NOMO-1 (cell line): ENCODE data around the gene ZNF419.
A peak's percentile ranks its signal among the peaks of the same experiment; 100 is the strongest.

ENCODE experiments used
- DNase-seq, 2 experiments: peaks; one replicate each; lab custom pipeline; 2025; ENCODE audit not compliant: unreplicated experiment in 2 of 2; lab: John Stamatoyannopoulos, UW

Gene ZNF419

DNA sequence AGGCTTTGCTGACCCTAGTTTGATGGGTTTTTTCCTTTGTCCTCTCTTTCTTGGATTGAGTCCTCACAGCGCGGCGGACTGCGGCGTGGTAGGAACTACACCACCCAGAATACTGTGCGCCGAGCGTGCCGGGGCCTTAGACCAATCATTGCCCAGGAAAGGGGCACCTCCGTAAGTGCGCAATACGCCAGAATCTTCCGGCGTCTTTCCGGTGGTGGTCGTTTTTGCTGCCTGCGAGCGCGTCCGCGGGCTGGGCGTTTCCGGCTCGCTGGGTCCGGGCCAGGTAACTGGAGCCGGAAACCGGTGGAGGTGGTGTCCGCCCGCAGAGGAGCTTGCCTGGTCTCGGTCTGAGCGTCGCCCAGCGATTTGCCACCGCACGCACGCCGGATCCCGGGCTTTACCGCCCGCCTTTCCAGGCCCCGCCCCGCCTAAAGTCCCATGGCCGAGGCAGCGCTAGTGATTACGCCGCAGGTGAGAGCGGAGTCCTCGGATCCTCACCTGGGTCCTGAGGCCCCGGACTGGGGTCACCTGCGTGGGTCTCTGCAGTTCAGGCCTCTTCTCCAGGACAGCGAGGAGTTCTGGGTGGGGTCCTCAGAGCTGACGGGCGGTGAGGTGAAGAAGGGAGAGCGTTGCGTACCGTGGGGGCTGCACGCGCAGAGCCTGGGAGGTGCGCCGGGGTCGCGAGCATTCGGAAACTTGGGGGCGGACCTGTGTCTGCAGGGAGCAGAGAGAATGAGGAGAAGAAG, 39.8 kb downstream of the ZNF419 start, which contains the start of gene ZNF549:
TSS of gene ZNF549 (plus strand) at position 221 of the 746 bp plus-strand sequence. CDS start at position 439, 218 bp downstream.
- peak; percentile 55 to 69 for DNase-seq

GRCh38 chr19:57537953-57538547, 50.5 kb downstream of the ZNF419 start:
- DNase-seq: no peak
